GM12891 (cell line): ENCODE results near the gene NCKAP5.

Experiments
- PAX5 ChIP-seq: IDR thresholded peaks from 2 replicates; pipeline ENCODE4 v1.6.1; 2011; ENCODE audit warnings: low read length, moderate library complexity, mild to moderate bottlenecking; ENCODE audit not compliant: insufficient read depth, severe bottlenecking
- POLR2A ChIP-seq: IDR thresholded peaks from 2 replicates; pipeline ENCODE4 v1.6.1; 2011; ENCODE audit warnings: low read depth, low read length, control low read depth
- POLR2AphosphoS5 ChIP-seq: IDR thresholded peaks from 2 replicates; pipeline ENCODE4 v1.6.1; 2011; ENCODE audit warnings: low read depth, low read length, control low read depth
- POU2F2 ChIP-seq: IDR thresholded peaks from 2 replicates; pipeline ENCODE4 v1.6.1; 2011; ENCODE audit warnings: low read depth, mild to moderate bottlenecking, control low read depth, low read length, moderate library complexity
- SPI1 ChIP-seq: IDR thresholded peaks from 2 replicates; pipeline ENCODE4 v1.6.1; 2011; ENCODE audit warnings: low read depth, low read length, control low read depth
- TAF1 ChIP-seq: IDR thresholded peaks from 2 replicates; pipeline ENCODE4 v1.6.1; 2011; ENCODE audit warnings: low read depth, low read length, control low read depth

DNA sequence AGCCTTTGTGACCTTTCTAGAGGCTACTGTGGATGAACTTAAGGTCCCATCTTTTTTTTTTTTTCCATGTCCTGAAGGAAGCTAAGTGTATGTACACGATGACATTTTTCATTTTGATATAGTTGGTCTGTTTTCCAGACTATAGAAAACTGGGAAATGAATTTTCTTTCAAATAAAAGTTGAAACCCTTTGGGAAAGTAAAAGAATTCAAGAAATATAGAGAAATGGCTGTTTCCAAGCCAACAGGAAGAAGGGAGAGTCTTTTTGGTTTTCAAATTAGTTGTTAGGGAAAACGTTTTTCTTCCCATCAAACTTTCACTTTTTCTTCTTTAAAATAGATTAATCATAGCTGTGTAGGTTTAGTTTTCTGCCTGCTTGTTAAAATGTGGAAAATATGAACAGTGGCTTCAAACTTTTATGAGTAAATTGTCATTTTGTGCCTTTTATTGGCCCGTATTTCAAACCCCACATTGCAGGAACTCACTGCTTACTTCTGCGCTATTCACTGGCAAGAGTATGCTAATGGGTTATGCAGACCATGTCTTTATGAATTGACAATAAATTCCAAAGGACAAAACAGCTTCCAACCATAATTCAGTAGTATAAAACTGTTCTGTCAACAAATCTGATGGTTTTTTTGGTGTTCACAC is 870.6 kb downstream of the NCKAP5 start:
- no peak for TF ChIP-seq POLR2AphosphoS5
- no peak for TF ChIP-seq POLR2A
- no peak for TF ChIP-seq PAX5
- TF ChIP-seq SPI1 = no peak
- TF ChIP-seq TAF1 = no peak
- no peak for TF ChIP-seq POU2F2
